Heart left ventricle (tissue), 16 donors: ENCODE results near the gene FCN3. TPM values are rescaled to one million over a fixed set of nuclear protein-coding genes. Genes with fewer than 3 reads are reported as not detected.
A peak's percentile ranks its signal among the peaks of the same experiment; 100 is the strongest.

Experiments used
- ATAC-seq, 4 donors: fragments of 200-7000 bp; cut with Tn5 transposase; one replicate each; pipeline ENCODE4 v1.9.1; 2020 to 2022; ENCODE audit warnings: moderate library complexity in 4 of 4, mild to moderate bottlenecking in 3 of 4, moderate number of reproducible peaks in 1 of 4
- DNase-seq, 5 donors: peaks; one replicate each; pipeline ENCODE4 v3.0.0-alpha.2; 2020
- H3K27ac ChIP-seq, 12 donors: fragments of 200-600 bp; sonication (generic) in 4 of 12; one replicate each; pipeline versions ENCODE4 v1.5.0 to v1.8.0; 2016 to 2022; ENCODE audit warnings: mild to moderate bottlenecking in 2 of 12
- H3K27me3 ChIP-seq, 9 donors: fragments of 200-600 bp; sonication (generic) in 2 of 9; one replicate each; pipeline versions ENCODE4 v1.5.1 to v1.8.0; 2016 to 2022; ENCODE audit warnings: mild to moderate bottlenecking in 3 of 9
- H3K36me3 ChIP-seq, 9 donors: fragments of 200-600 bp; sonication (generic) in 2 of 9; one replicate each; pipeline versions ENCODE4 v1.5.0 to v1.8.0; 2018 to 2022; ENCODE audit warnings: mild to moderate bottlenecking in 2 of 9
- H3K4me1 ChIP-seq, 12 donors: fragments of 200-600 bp; sonication (generic) in 4 of 12; one replicate each; pipeline versions ENCODE4 v1.5.0 to v1.8.0; 2016 to 2022; ENCODE audit warnings: mild to moderate bottlenecking in 3 of 12
- H3K4me3 ChIP-seq, 12 donors: fragments of 200-600 bp; sonication (generic) in 4 of 12; one replicate each; pipeline versions ENCODE4 v1.5.0 to v1.8.0; 2017 to 2022; ENCODE audit warnings: mild to moderate bottlenecking in 9 of 12, moderate library complexity in 4 of 12
- H3K9me3 ChIP-seq, 12 donors: fragments of 200-600 bp; sonication (generic) in 4 of 12; one replicate each; pipeline versions ENCODE4 v1.5.0 to v1.8.0; 2016 to 2022; ENCODE audit warnings: mild to moderate bottlenecking in 1 of 12
- POLR2A ChIP-seq, 2 donors: fragments of 450-650 bp; IDR thresholded peaks; one replicate each; pipeline ENCODE4 v1.6.1; 2017; ENCODE audit warnings: antibody characterized with exemption in 2 of 2, mild to moderate bottlenecking in 2 of 2, moderate library complexity in 2 of 2
- WGBS, 4 donors: extraction: QIAGEN DNeasy Blood & Tissue Kit in 2 of 4; methylation state at CpG; one replicate each; pipeline versions ENCODE4 v1.1.5 to v1.1.7; 2013 to 2018; 5-methylcytosine and 5-hydroxymethylcytosine counted together
- intact Hi-C, 10 donors: fragments of 100-400 bp; cut with DNase I; formaldehyde crosslinking; loops; one replicate each; pipeline versions ENCODE4 v1.11.1 to v1.14.2; 2022
- polyA plus RNA-seq, 2 donors: library from polyadenylated mRNA; stranded (reverse); fragments of 200-250 nt; gene quantifications; one replicate each; pipeline ENCODE4 v1.2.3, GENCODE V29; 2013
- total RNA-seq, 9 donors: library from RNA; depleted of rRNA in 2 of 9; stranded (reverse); fragments of >200 nt in 2 of 9; fragmentation: NEBNext Ultra II Directional in 3 of 9; extraction: Animal tissue kit (Norgen Biotek cat#: 25700) in 3 of 9; gene quantifications; one replicate each; pipeline versions ENCODE4 v1.1.0 to v1.2.4, GENCODE V29; 2016 to 2023
- TF ChIP-seq, protein P1 (sequence below), 12 donors: fragments of 200-600 bp; sonication (generic) in 4 of 12; IDR thresholded peaks; one replicate each; pipeline versions ENCODE4 v1.5.0 to v1.8.0; 2018 to 2022; ENCODE audit warnings: antibody characterized with exemption in 12 of 12, mild to moderate bottlenecking in 5 of 12
- donor health status: ischemic (EF 13 %, LVEDD 7.1; RV severe dilation, severe dysfunction).
- donor health status: healthy with polysubstance abuse.
- donor health status: DM: no; HTN: yes; CAD: no.
- donor health status: DM: no; HTN: no; CAD: no.
- donor health status: ischemic (EF 25% LVEDD 6.9; RV normal size, moderate dysfunction).
- donor health status: ischemic (EF 25% LVEDD 5.7; RV mildly dilated, moderate dysfunction).
- donor health status: healthy.
- donor health status: DM: yes; HTN: yes; CAD: no.
- donor health status: ischemic (EF 35%, LVEDD 5.7; RV mildly dilated, moderate dysfunction).
- donor health status: nonischemic (EF 11% LVEDD 7.7; RV severe dilation, severe dysfunction).
- donor health status: DM: yes; HTN: yes; CAD: no.
- donor health status: PGD.
- donor health status: ischemic (EF 29% LVEDD 5.4; RV normal size, mild dysfunction).
- donor health status: nonischemic (EF 23%, LVEDD 6.1; RV moderate dilation, normal function).

Gene FCN3
- total and polyA plus RNA-seq, 11 donors = 2.4 to 141 (median 35.4) TPM

DNA sequence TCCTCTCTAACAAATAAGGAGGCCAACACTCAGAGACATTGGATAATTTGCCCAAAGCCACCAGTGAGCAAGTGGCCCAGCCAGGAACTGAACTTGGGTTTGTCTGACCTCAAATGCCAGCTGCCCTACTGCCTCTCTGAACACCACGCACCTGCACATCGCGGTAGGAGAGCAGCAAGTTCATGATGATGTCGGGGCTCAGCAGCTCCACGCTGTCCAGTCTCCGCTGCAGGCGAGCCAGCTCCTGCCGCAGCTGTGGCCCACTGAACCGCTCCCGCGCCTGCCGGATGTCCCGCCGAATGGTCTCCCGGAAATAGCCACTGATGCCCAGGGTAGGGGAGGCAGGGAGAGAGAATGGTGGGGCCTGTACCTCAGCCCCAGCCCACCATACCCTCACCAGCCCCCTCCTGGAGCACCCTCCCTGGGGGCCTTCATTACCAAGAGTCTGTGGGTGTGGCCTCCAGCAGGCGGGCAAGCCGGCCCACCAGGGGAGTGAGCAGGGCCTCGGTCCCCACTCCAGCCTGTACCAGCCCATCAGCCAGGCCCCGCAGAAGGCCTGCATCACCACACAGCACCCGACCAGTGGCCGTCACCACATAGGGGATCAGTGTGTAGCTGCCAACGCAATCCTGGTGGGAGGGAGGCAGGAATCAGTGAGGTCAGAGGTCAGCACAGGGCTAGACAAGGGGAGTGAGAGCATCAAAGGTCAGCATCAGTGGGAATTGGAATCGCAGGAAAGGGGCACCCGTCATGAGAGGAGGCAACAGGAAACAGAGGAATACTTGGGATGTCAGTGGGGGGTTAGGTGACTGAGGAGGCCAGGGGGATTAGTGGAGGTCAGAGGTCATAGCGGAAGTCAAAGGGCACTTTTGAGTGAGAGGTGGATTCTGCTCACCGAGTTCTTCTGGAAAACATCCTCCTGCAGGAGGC, 10.6 kb downstream of the FCN3 start:
- peaks cover 7 to 58% (median 34%) of the 10 kb centered on the region in 12 donors for H3K4me1 ChIP-seq
- H3K4me3 ChIP-seq = peak overlapping the region in 5 of 12 donors; percentile 72 to 93 (median 90)
- peaks cover 0 to 59% (median 54%) of the 10 kb centered on the region in 9 donors for H3K36me3 ChIP-seq
- no peak for TF ChIP-seq POLR2A (IDR thresholded peaks at IDR 0.05)
- TF ChIP-seq, protein P1, sequence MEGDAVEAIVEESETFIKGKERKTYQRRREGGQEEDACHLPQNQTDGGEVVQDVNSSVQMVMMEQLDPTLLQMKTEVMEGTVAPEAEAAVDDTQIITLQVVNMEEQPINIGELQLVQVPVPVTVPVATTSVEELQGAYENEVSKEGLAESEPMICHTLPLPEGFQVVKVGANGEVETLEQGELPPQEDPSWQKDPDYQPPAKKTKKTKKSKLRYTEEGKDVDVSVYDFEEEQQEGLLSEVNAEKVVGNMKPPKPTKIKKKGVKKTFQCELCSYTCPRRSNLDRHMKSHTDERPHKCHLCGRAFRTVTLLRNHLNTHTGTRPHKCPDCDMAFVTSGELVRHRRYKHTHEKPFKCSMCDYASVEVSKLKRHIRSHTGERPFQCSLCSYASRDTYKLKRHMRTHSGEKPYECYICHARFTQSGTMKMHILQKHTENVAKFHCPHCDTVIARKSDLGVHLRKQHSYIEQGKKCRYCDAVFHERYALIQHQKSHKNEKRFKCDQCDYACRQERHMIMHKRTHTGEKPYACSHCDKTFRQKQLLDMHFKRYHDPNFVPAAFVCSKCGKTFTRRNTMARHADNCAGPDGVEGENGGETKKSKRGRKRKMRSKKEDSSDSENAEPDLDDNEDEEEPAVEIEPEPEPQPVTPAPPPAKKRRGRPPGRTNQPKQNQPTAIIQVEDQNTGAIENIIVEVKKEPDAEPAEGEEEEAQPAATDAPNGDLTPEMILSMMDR (IDR thresholded peaks at IDR 0.05) = no peak
- H3K27ac ChIP-seq = peak overlapping the region in 4 of 12 donors; percentile 98 to 100 (median 98)
- intact Hi-C loops = loop anchor here in 2 of 10 donors (2.0 kb wide), 2 partner anchors 29 to 41 kb away; partner anchors contain the start of genes GPR3 (in 1 of the 2) and TMEM222 (in 1 of the 2)
- H3K27me3 ChIP-seq = no peaks in the 10 kb centered on the region
- 87 to 91% (median 88%) methylated on average over 21 to 26 of the region's 26 CpGs for WGBS, 4 donors
- H3K9me3 ChIP-seq = no peaks in the 10 kb centered on the region
- no peak for DNase-seq
- ATAC-seq = no peak

DNA sequence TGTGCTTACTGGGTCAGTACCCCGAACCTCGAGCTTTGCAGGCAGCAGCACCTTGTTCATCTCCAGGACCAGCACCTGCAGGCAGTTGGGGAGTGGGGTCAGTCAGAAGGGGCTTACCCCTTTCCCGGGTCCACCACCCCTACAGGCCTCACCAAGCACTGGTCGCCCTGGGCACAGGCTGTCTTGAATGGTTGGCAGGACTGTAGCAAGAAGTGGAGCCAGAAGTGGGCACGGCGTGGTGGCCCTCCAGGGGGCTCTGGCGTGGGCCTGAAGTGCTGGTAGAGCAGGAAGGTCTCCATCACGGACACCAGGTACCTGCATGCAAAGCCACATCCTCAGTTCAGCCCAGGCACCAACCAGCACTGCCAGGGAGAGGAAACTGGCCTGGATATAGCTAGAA, 13.1 kb downstream of the FCN3 start:
- Histone ChIP-seq H3K4me3 (no peak overlapping the region), H3K4me1 (peaks cover 7 to 46% (median 18%) of the 10 kb centered on the region in 12 donors), H3K9me3 (no peaks in the 10 kb centered on the region), H3K36me3 (peaks cover 0 to 82% (median 72%) of the 10 kb centered on the region in 9 donors), H3K27me3 (no peaks in the 10 kb centered on the region), H3K27ac (no peak overlapping the region)
- TF ChIP-seq, protein P1 (IDR thresholded peaks at IDR 0.05) = no peak
- no peak for TF ChIP-seq POLR2A (IDR thresholded peaks at IDR 0.05)
- DNase-seq (no peak), ATAC-seq (no peak)
- WGBS, 4 donors = 93 to 97% (median 95%) methylated on average over 5 to 8 of the region's 8 CpGs
- intact Hi-C loops = no loop called here

DNA sequence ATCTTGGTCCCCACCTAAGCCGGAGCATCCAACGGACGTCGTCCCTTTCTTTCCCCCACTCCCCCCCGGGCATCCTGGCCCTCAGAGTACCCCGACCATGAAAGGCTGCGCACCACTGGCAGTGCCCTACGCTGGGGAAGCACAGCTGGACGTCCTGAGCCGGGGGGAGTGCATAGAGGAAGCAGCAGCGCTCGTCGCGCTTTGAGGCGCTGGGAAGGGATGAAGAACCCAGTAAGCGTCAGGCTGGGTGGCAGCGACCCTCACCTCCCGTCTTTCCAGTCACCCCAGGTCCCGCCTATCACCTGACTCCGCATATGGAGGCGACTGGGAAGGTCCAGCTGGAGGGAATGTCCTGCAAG, 13.6 kb downstream of the FCN3 start:
- ATAC-seq (no peak), DNase-seq (no peak)
- TF ChIP-seq, protein P1 (IDR thresholded peaks at IDR 0.05) = no peak
- H3K4me1 ChIP-seq = peaks cover 7 to 46% (median 18%) of the 10 kb centered on the region in 12 donors
- peak overlapping the region in 3 of 12 donors; percentile 37 to 56 (median 44) for H3K4me3 ChIP-seq
- intact Hi-C loops = no loop called here
- no peak overlapping the region for H3K27ac ChIP-seq
- WGBS, 4 donors = 84 to 93% (median 89%) methylated on average over 17 to 21 of the region's 21 CpGs
- peaks cover 0 to 87% (median 78%) of the 10 kb centered on the region in 9 donors for H3K36me3 ChIP-seq
- H3K9me3 ChIP-seq = no peaks in the 10 kb centered on the region
- no peaks in the 10 kb centered on the region for H3K27me3 ChIP-seq
